Duodenal mucosa (tissue), 2 donors: Measurements from ENCODE around the gene ZBTB22.
"Not testable (repeated sequence)": the region's sequence is repeated elsewhere in the genome, so short reads cannot be mapped to it uniquely, and the experiment has no call there.

Source experiments
- H3K27ac ChIP-seq: one replicate; pipeline ENCODE4 v1.7.0; 2013; ENCODE audit warnings: low read depth, low read length
- H3K27me3 ChIP-seq, 2 donors: one replicate each; pipeline ENCODE4 v1.7.0; 2013; ENCODE audit warnings: low read length in 2 of 2, control low read depth in 1 of 2; ENCODE audit not compliant: insufficient read depth in 2 of 2, control insufficient read depth in 1 of 2
- H3K36me3 ChIP-seq, 2 donors: one replicate each; pipeline ENCODE4 v1.7.0; 2013; ENCODE audit warnings: low read length in 2 of 2, control low read depth in 1 of 2; ENCODE audit not compliant: insufficient read depth in 2 of 2, control insufficient read depth in 1 of 2
- H3K4me1 ChIP-seq, 2 donors: one replicate each; pipeline ENCODE4 v1.7.0; 2013; ENCODE audit warnings: low read length in 2 of 2, control low read depth in 1 of 2; ENCODE audit not compliant: insufficient read depth in 2 of 2, control insufficient read depth in 1 of 2
- H3K4me3 ChIP-seq, 2 donors: one replicate each; pipeline ENCODE4 v1.7.0; 2013; ENCODE audit warnings: low read length in 2 of 2, low read depth in 1 of 2
- H3K9ac ChIP-seq, 2 donors: one replicate each; pipeline ENCODE4 v1.7.0; 2013; ENCODE audit warnings: low read length in 2 of 2, low read depth in 1 of 2
- H3K9me3 ChIP-seq, 2 donors: one replicate each; pipeline ENCODE4 v1.7.0; 2013; ENCODE audit warnings: low read length in 2 of 2, control low read depth in 1 of 2; ENCODE audit not compliant: control insufficient read depth in 1 of 2

The ZBTB22 gene

GRCh38 chr6:33317669-33318425 is at the start of gene ZBTB22:
Gene ZBTB22, minus strand, starts transcription at chr6:33317744. Its CDS starts 828 bp downstream, at chr6:33316916.
- Histone ChIP-seq H3K9me3 (no peaks in the 10 kb centered on the region), H3K27me3 (no peaks in the 10 kb centered on the region), H3K4me1 (peaks cover 50 to 70% of the 10 kb centered on the region in 2 donors), H3K9ac (peak within 1 kb of the TSS; percentile 12 to 76), H3K36me3 (peaks cover 26 to 37% of the 10 kb centered on the region in 2 donors), H3K4me3 (peak within 1 kb of the TSS; percentile 70 to 83), H3K27ac (peak within 1 kb of the TSS; percentile 62)

GRCh38 chr6:33367009-33367714 is 49.6 kb upstream of the ZBTB22 start:
- H3K4me3 ChIP-seq: no peak overlapping the region
- no peak overlapping the region for H3K9ac ChIP-seq
- no peaks in the 10 kb centered on the region for H3K9me3 ChIP-seq
- H3K4me1 ChIP-seq: no peaks in the 10 kb centered on the region
- no peaks in the 10 kb centered on the region for H3K36me3 ChIP-seq
- H3K27ac ChIP-seq: no peak overlapping the region
- no peaks in the 10 kb centered on the region for H3K27me3 ChIP-seq

- H3K27me3 ChIP-seq, H3K9ac ChIP-seq, H3K4me3 ChIP-seq, H3K4me1 ChIP-seq, H3K9me3 ChIP-seq, H3K36me3 ChIP-seq, H3K27ac ChIP-seq: not testable (repeated sequence)
Observed at GRCh38 chr6:33365206-33365971, 47.8 kb upstream of the ZBTB22 start.

- H3K27ac ChIP-seq, H3K4me1 ChIP-seq, H3K9ac ChIP-seq, H3K36me3 ChIP-seq, H3K27me3 ChIP-seq, H3K4me3 ChIP-seq, H3K9me3 ChIP-seq: not testable (repeated sequence)
Observed at GRCh38 chr6:33364475-33365205, 47.1 kb upstream of the ZBTB22 start.

GRCh38 chr6:33363486-33363885 is 45.9 kb upstream of the ZBTB22 start:
- H3K36me3 ChIP-seq, H3K4me3 ChIP-seq: not testable (repeated sequence)

GRCh38 chr6:33359331-33359730 is 41.8 kb upstream of the ZBTB22 start:
- Histone ChIP-seq H3K4me3 (no peak overlapping the region), H3K36me3 (no peaks in the 10 kb centered on the region), H3K4me1 (peaks cover 0 to 6% of the 10 kb centered on the region in 2 donors), H3K27ac (no peak overlapping the region), H3K27me3 (no peaks in the 10 kb centered on the region), H3K9me3 (no peaks in the 10 kb centered on the region), H3K9ac (no peak overlapping the region)

More at GRCh38 chr6:33363486-33363885, 45.9 kb upstream of the ZBTB22 start:
- not testable (repeated sequence) for H3K4me1 ChIP-seq, H3K27ac ChIP-seq, H3K27me3 ChIP-seq, H3K9ac ChIP-seq, H3K9me3 ChIP-seq

GRCh38 chr6:33357160-33357871 is 39.8 kb upstream of the ZBTB22 start:
- H3K27ac ChIP-seq, H3K36me3 ChIP-seq, H3K27me3 ChIP-seq, H3K9ac ChIP-seq, H3K4me3 ChIP-seq, H3K4me1 ChIP-seq, H3K9me3 ChIP-seq: not testable (repeated sequence)

- Histone ChIP-seq H3K36me3 (no peaks in the 10 kb centered on the region), H3K27ac (no peak overlapping the region), H3K9me3 (no peaks in the 10 kb centered on the region), H3K4me1 (peaks cover 0 to 6% of the 10 kb centered on the region in 2 donors), H3K9ac (no peak overlapping the region), H3K27me3 (no peaks in the 10 kb centered on the region), H3K4me3 (no peak overlapping the region)
Observed at GRCh38 chr6:33356295-33356694, 38.8 kb upstream of the ZBTB22 start.

GRCh38 chr6:33355860-33356259 is 38.3 kb upstream of the ZBTB22 start:
- H3K9me3 ChIP-seq, H3K27ac ChIP-seq, H3K4me1 ChIP-seq: not testable (repeated sequence)

More at GRCh38 chr6:33355860-33356259, 38.3 kb upstream of the ZBTB22 start:
- not testable (repeated sequence) for H3K27me3 ChIP-seq, H3K9ac ChIP-seq, H3K36me3 ChIP-seq, H3K4me3 ChIP-seq
